ENCODE results near the gene FOXK1.
A peak's percentile ranks its signal among the peaks of the same experiment; 100 is the strongest.

FOXK1 gene

DNA sequence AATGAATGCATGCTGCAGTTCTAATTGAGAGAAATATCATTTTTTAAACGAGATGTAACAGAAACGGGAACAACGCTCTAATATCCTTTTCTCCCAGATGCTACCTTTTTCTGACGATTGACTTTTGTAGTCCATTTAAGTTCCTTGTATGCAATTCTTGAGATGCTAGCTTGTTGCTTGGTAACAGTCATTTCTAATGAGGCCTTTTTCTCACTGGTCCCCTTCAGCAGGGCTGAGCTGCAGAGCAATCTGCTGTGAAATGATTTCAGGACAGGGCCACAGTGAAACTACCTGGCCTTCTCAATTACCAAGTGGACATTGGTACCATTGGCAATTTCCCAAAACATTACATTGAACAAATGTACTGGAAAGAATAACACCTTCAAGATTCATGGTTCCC is 26.2 kb upstream of the FOXK1 start:
- no peak overlapping the region for H3K4me3 ChIP-seq (ENCODE audit: control insufficient read depth, low read depth, low read length)
- DNase-seq (ENCODE audit: low read depth) = no peak
- TF ChIP-seq, protein P1, sequence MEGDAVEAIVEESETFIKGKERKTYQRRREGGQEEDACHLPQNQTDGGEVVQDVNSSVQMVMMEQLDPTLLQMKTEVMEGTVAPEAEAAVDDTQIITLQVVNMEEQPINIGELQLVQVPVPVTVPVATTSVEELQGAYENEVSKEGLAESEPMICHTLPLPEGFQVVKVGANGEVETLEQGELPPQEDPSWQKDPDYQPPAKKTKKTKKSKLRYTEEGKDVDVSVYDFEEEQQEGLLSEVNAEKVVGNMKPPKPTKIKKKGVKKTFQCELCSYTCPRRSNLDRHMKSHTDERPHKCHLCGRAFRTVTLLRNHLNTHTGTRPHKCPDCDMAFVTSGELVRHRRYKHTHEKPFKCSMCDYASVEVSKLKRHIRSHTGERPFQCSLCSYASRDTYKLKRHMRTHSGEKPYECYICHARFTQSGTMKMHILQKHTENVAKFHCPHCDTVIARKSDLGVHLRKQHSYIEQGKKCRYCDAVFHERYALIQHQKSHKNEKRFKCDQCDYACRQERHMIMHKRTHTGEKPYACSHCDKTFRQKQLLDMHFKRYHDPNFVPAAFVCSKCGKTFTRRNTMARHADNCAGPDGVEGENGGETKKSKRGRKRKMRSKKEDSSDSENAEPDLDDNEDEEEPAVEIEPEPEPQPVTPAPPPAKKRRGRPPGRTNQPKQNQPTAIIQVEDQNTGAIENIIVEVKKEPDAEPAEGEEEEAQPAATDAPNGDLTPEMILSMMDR (IDR thresholded peaks at IDR 0.05; ENCODE audit: control insufficient read depth, insufficient read depth, low read depth, low read length, missing control alignments) = no peak

DNA sequence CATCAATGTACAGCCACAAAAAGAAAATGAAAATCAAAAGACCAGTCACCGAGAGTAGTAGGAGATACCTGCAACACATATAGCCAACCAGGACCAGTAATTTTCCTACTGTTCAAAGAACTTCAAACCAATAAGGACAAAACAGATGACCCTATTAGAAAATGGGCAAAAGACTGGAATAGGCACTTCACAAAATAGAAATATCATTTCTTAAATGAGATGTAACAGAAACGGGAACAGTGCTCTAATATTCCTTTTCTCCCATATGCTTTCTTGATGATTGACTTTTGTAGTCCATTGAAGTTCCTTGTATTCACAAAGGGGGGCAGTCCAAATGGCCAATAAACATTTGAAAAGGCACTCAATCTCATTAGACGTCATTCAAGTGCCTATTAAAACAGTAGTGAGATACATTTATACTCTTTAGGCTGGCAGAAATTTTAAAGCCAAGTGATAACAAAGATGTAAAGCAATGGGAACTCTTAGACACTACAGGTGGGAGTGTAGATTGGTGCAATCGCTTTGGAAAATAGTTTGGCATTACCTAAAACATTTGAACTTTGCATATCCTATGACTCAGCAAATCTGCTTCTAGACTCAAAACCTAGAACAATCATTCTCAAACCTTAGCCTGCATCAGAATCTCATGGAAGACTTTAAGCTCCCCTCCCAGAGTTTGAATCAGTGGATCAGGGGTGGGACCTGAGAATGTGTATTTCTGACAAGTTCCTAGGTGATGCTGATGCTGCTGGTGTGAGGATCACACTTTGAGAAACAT is 24.3 kb upstream of the FOXK1 start:
- no peak for DNase-seq (ENCODE audit: low read depth)
- H3K4me3 ChIP-seq (ENCODE audit: control insufficient read depth, low read depth, low read length) = no peak overlapping the region
- TF ChIP-seq, protein P1 (IDR thresholded peaks at IDR 0.05; ENCODE audit: control insufficient read depth, insufficient read depth, low read depth, low read length, missing control alignments) = no peak

DNA sequence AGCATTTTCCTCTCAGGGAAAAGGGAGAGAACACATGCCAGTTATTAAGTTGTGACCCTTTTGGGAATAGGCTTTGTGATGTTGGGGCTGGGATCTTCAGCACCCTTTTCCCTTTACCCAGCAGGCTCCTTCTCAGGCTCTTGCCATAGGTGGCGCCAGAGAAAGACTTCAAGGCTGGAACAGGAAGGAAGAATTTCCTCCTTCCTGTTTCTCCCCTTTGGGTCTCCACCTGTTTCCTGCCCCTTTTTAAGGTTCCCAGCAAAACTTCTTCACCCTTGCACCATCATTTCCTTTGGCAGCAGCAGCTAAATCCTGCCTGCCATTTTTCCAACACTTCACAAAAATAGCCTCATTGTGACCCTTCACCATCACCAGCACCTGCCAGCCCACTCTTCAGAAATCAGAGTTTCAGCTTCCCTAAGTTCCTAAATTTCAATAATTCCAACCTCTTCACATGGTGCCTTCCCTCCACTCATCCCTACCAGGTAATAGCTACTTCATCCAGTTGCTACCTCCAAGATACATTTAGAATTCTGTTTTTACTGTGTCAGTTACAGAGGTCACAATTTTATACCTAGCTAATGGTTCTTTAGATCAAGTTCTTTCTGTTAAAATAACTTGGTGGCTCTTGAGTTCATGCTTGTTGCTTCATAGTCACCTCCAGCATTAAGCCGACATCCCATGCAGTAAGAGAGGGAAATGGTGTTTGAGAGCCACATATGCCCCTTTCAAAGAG is 22.4 kb upstream of the FOXK1 start:
- TF ChIP-seq, protein P1 (IDR thresholded peaks at IDR 0.05; ENCODE audit: control insufficient read depth, insufficient read depth, low read depth, low read length, missing control alignments) = peak; percentile 11
- no peak for DNase-seq (ENCODE audit: low read depth)
- H3K4me3 ChIP-seq (ENCODE audit: control insufficient read depth, low read depth, low read length) = no peak overlapping the region

DNA sequence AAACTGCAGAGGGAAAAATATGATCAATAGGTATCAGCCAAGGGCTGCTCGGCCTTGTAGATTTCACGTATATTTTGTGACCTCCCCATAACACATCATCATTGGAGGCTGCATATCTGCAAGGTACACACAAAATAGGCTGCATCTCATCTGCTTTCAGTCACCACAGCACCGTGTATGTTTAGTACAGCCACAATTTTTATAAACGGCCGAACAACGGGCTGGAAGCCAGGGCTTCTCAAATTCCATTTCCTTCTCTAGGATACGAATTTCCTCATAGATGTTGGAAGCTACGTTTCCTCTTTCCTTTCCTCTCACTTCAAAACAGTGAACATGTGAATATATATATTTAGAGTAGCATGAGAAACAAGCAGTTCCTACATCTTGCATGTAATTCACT is 20.2 kb upstream of the FOXK1 start:
- H3K4me3 ChIP-seq (ENCODE audit: control insufficient read depth, low read depth, low read length) = no peak overlapping the region
- TF ChIP-seq, protein P1 (IDR thresholded peaks at IDR 0.05; ENCODE audit: control insufficient read depth, insufficient read depth, low read depth, low read length, missing control alignments) = no peak
- DNase-seq (ENCODE audit: low read depth) = no peak

DNA sequence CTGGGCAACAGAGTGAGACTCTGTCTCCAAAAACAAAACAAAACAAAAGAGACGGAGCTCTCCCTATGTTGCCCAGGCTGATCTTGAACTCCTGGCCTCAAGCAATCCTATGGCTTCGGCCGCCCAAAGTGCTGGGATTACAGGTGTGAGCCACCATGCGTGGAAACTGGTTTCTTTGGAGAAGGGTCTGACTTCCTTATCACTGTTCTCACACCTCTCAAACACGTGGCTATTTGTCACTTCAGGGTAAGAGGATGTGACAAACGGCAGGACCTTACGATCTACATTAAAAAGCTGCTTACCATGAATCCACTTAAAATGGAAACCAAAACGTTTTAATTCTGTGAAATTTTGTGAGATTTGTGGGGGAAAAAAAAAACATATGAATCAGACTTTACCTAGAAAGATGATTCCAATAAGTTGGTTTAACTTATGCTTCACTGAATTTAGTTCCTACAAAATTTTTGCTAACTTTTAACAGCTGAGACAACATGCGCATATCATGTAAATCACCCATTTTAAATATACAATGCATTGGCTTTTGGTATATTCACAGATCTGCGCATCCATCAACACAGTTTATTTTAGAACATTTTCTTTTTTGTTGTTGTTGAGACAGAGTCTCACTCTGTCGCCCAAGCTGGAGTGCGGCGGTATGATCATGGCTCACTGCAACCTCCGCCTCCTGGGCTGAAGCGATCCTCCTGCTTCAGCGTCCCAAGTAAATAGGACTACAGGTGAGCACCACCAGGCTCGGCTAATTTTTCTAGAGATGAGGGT is 18.7 kb upstream of the FOXK1 start:
- no peak overlapping the region for H3K4me3 ChIP-seq (ENCODE audit: control insufficient read depth, low read depth, low read length)
- no peak for DNase-seq (ENCODE audit: low read depth)
- TF ChIP-seq, protein P1 (IDR thresholded peaks at IDR 0.05; ENCODE audit: control insufficient read depth, insufficient read depth, low read depth, low read length, missing control alignments) = no peak

DNA sequence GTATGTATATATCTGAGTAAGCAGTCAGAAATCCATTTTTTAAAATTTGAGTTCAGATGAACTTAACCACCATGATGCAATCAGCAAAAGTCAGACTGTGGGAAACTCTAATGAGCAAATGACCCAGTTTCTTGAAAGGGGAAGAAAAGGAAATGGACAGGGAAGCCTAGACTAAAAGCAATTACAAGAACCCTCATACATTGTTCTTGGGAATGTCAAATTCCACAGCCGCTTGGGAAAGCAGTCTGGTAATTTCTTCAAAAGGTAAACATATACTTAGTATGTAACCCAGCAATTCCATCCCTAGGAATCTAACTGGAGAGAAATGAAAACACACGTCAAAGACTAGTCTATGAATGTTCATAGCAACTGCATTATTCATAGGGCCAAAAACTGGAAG is 16.4 kb upstream of the FOXK1 start:
- DNase-seq (ENCODE audit: low read depth) = peak; percentile 89
- H3K4me3 ChIP-seq (ENCODE audit: control insufficient read depth, low read depth, low read length) = no peak overlapping the region
- TF ChIP-seq, protein P1 (IDR thresholded peaks at IDR 0.05; ENCODE audit: control insufficient read depth, insufficient read depth, low read depth, low read length, missing control alignments) = no peak
